ENCODE measurements around the gene GPR108.
"Not testable (repeated sequence)": the region's sequence is repeated elsewhere in the genome, so short reads cannot be mapped to it uniquely, and the experiment has no call there.

The GPR108 gene

GRCh38 chr19:6761053-6761676, 23.8 kb upstream of the GPR108 start:
- no peak for DNase-seq

- DNase-seq, result no peak
Measured at GRCh38 chr19:6760606-6761005, 23.2 kb upstream of the GPR108 start.

- DNase-seq, result no peak
Measured at GRCh38 chr19:6754653-6755463, 17.5 kb upstream of the GPR108 start.

GRCh38 chr19:6754136-6754535, 16.8 kb upstream of the GPR108 start:
- no peak for DNase-seq

GRCh38 chr19:6753178-6754031, 16.0 kb upstream of the GPR108 start:
- DNase-seq, result peak in 4 of 58 donors; percentile 4 to 25 (median 16)

- DNase-seq, result no peak
Measured at GRCh38 chr19:6752256-6753177, 15.1 kb upstream of the GPR108 start.

GRCh38 chr19:6751189-6751588, 13.8 kb upstream of the GPR108 start:
- DNase-seq, result no peak

- DNase-seq, result no peak
Measured at GRCh38 chr19:6750062-6750461, 12.7 kb upstream of the GPR108 start.

- not testable (repeated sequence) for DNase-seq
Measured at GRCh38 chr19:6748543-6748942, 11.2 kb upstream of the GPR108 start.

- DNase-seq, result no peak
Measured at GRCh38 chr19:6745965-6746364, 8.6 kb upstream of the GPR108 start.

GRCh38 chr19:6744381-6745301, 7.3 kb upstream of the GPR108 start:
- DNase-seq, result peak in 46 of 58 donors; percentile 5 to 78 (median 41)

- no peak for DNase-seq
Measured at GRCh38 chr19:6743714-6744380, 6.5 kb upstream of the GPR108 start.

- DNase-seq, result no peak
Measured at GRCh38 chr19:6743066-6743465, 5.7 kb upstream of the GPR108 start.

GRCh38 chr19:6740589-6741343, 3.4 kb upstream of the GPR108 start:
- peak in 3 of 58 donors; percentile 15 to 30 (median 18) for DNase-seq

GRCh38 chr19:6739883-6740588, 2.7 kb upstream of the GPR108 start:
- DNase-seq, result no peak

GRCh38 chr19:6739390-6739882, 2.1 kb upstream of the GPR108 start, which contains the start of gene TRIP10:
TSS of gene TRIP10 (plus strand) at chr19:6739680. CDS start at chr19:6739762, 82 bp downstream.
- DNase-seq, result peak in 54 of 58 donors; percentile 6 to 80 (median 64)

- peak in 3 of 58 donors; percentile 40 to 54 (median 54) for DNase-seq
Measured at GRCh38 chr19:6738787-6739389, 1.5 kb upstream of the GPR108 start.

All from anterior cingulate cortex (tissue), 58 donors.